ENCODE measurements around the gene SNX11. TPM values are rescaled to one million over a fixed set of nuclear protein-coding genes. Genes with fewer than 3 reads are reported as not detected.
"Not testable (repeated sequence)": the region's sequence is repeated elsewhere in the genome, so short reads cannot be mapped to it uniquely, and the experiment has no call there.

Gene SNX11
- total and polyA plus RNA-seq, 2 of the 8 experiments (the other 6 are each of a cell fraction or from before 2014, with no cell fraction given), result 21.1 to 21.4 TPM

GRCh38 chr17:48077152-48077551 lies 30.4 kb upstream of the SNX11 start:
- ChIA-PET POLR2A (ENCODE audit: partially characterized antibody) (interaction anchor here (1.1 to 41.8 kb wide), 4 partner anchors 15 to 40 kb away, joined by 3 to 1227 read pairs (median 126); partner anchors contain the start of genes COPZ2 and NFE2L1), CTCF (ENCODE audit: partially characterized antibody) (interaction anchor here (1.0 to 14.0 kb wide), 11 partner anchors 9 to 53 kb away, joined by 3 to 203 read pairs (median 8); partner anchors contain the start of gene NFE2L1)
- H3K23ac ChIP-seq (ENCODE audit: insufficient read length); H3K4me3 ChIP-seq (ENCODE audit: extremely low read depth in 1 of 4, insufficient read depth in 2 of 4, low read depth in 3 of 4, low read length in 4 of 4); H4K91ac ChIP-seq (replicated peaks; ENCODE audit: insufficient read length, low read length); H3K56ac ChIP-seq (replicated peaks; ENCODE audit: insufficient read length, low read depth, low read length); H3K4me2 ChIP-seq (ENCODE audit: insufficient read depth in 1 of 2, low read depth in 2 of 2, low read length in 2 of 2); H2BK15ac ChIP-seq (ENCODE audit: low read length); H3K18ac ChIP-seq (ENCODE audit: extremely low read depth, low read length); H3K23me2 ChIP-seq (ENCODE audit: low read depth, low read length); H3K4me1 ChIP-seq (replicated peaks in 1 of 4; ENCODE audit: control insufficient read depth in 3 of 4, insufficient read depth in 4 of 4, low read length in 3 of 4); H4K8ac ChIP-seq (ENCODE audit: extremely low read depth, insufficient read depth, low read length); H4K5ac ChIP-seq (ENCODE audit: insufficient read length, low read depth, low read length); H3K79me1 ChIP-seq (ENCODE audit: low read depth, low read length); H3K9ac ChIP-seq (replicated peaks in 1 of 4; ENCODE audit: extremely low read depth in 1 of 4, low read depth in 3 of 4, low read length in 3 of 4); H3K4ac ChIP-seq (replicated peaks; ENCODE audit: insufficient read length, low read depth, low read length); H2AFZ ChIP-seq (ENCODE audit: low read length); H3K27me3 ChIP-seq (replicated peaks in 1 of 4; ENCODE audit: control insufficient read depth in 3 of 4, extremely low read depth in 1 of 4, insufficient read depth in 3 of 4, low read length in 3 of 4); H2BK120ac ChIP-seq (replicated peaks; ENCODE audit: low read depth, low read length); H3K9me3 ChIP-seq (ENCODE audit: insufficient read depth in 2 of 2, low read depth in 1 of 2, low read length in 1 of 2); H2BK5ac ChIP-seq (ENCODE audit: low read depth, low read length); H2AK5ac ChIP-seq (ENCODE audit: low read depth, low read length); H4K20me1 ChIP-seq (replicated peaks in 1 of 2; ENCODE audit: control insufficient read depth in 1 of 2, insufficient read depth in 2 of 2, low read length in 2 of 2); H3K27ac ChIP-seq (ENCODE audit: low read depth, low read length); H2BK20ac ChIP-seq (ENCODE audit: low read length); H2BK12ac ChIP-seq (ENCODE audit: low read depth, low read length); H3K14ac ChIP-seq (ENCODE audit: insufficient read length); FAIRE-seq; DNase-seq (ENCODE audit: low read depth in 1 of 2, low spot score in 2 of 2): not testable (repeated sequence)
- WGBS, 2 experiments (ENCODE audit: extremely low coverage in 1 of 2, insufficient coverage in 1 of 2, insufficient read length in 1 of 2, insufficient replicate concordance in 2 of 2, low coverage in 1 of 2, low lambda C conversion rate in 2 of 2, missing lambda C conversion rate in 1 of 2), result 94% methylated on average over 8 of the region's 10 CpGs; no CpG with 5 or more reads in 1 of the 2 experiments
- H3K79me2 ChIP-seq (ENCODE audit: control insufficient read depth in 1 of 2, insufficient read depth in 2 of 2, low read length in 2 of 2), result peaks cover 0 to 44% of the 10 kb centered on the region in 2 experiments; a peak in 2 of 4 replicates
- H3K36me3 ChIP-seq (ENCODE audit: control insufficient read depth in 2 of 4, insufficient read depth in 4 of 4, low read length in 3 of 4), result peaks cover 10 to 39% (median 24%) of the 10 kb centered on the region in 4 experiments
